HUDEP-2 (cell line): ENCODE results near the gene FERMT3.
"Not testable (repeated sequence)": the region's sequence is repeated elsewhere in the genome, so short reads cannot be mapped to it uniquely, and the experiment has no call there.

Experiments used
- DNase-seq, 76 experiments: peaks; one replicate each; lab custom pipeline; 2025; ENCODE audit not compliant: unreplicated experiment in 76 of 76; lab: John Stamatoyannopoulos, UW

FERMT3 gene

DNA sequence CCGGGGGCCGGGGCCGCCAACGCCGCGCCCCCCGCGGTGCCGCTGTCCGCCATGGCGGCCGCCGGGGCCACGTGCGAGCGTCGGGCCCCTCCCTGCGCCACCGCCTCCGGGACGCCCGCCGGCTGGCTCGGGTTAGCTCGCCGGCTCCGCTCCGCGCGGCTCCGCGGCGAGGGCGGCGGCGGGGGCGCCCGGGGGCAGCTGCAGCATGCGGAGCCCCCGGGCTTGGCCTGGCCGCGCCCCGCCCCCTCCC lies 40.0 kb downstream of the FERMT3 start:
- not testable (repeated sequence) for DNase-seq

DNA sequence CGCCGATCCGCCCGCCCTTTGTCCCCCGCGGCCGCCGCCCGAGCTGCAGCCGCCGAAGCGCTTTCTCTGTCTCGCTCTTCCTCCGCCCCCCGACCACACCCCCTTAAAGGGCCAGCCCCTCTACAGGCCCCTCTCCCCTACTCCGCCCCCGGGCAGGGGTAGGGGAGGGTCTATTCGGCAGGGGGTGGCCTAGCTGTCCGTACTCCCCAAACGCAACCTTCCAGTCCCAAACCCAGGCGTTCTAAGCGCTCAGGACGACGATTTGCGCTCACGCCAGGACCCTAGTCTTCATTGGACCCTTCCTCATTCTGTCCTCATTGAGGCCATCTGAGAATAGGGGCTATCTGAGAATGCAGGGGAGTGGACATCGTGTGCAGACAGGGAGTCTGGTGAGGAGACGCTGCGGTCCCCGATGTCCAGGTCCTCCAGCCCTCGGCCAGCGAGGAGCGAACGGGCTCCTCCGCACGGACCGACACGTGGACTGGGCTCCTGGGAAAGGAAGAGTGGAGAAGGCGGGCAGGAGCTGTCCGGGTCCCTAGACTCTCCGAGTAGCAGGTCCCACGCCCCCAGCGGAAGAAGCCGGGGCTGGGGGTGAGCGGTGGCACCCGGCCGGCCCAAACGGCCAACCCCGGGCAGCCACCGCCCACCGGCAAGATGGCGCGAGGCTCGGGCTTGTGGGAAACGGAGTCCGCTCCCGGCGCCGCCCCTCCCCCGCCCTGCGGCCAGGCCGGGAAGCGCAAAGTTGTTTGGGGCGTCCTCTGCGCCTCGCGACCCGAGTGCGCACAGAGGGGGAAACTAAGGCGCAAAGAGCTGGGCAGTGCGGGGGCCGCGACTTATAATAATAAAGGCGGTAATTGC lies 40.6 kb downstream of the FERMT3 start, which contains the start of gene PPP1R14B:
Gene PPP1R14B, minus strand, starts transcription at position 73 of the 858 bp plus-strand sequence. CDS start 270 bp downstream, outside the sequence.
- DNase-seq, result peak in 71 of 76 experiments; percentile 39 to 91 (median 80)

DNA sequence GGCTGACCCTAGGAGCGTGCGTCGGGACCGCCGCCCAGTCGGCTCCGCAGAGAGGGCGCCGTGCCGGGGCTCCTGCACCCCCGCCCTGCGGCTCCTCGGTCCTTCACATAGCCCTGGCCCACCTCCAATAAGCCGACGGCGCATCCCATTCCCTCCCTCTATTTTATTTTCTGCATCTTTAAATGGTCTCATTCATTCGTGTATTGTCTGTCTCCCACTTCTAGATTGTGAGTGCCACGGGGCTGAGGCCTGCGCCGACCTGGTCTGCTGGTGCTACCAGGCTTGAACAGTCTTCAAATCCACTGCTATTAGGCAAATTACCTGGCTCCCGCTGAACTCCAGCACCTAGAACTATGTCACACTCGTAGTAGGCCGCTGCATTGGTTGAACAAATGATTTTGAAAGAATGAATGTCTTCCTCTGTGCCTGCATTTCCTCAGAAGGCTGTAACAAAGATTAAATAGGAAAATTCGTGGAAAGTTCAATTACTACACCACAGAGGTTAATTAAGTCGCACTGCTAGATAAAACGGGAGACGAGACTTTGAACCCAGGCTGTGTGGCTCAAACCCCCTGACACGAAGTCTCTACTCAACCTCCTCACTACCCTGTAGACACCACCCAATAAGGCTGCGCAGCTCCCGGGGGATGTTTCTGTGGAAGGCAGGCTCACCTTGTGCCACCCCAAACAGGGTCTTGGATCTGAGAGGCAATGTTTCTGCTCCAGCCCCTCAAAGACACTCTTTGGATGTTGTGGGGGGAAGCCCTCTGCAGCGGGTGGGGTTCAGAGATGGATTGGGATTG lies 41.4 kb downstream of the FERMT3 start:
- DNase-seq, result peak in 1 of 76 experiments; percentile 54

GRCh38 chr11:64248578-64248977 lies 42.1 kb downstream of the FERMT3 start:
- DNase-seq, result peak in 2 of 76 experiments; percentile 16 to 21

GRCh38 chr11:64249038-64249437 lies 42.5 kb downstream of the FERMT3 start:
- DNase-seq, result no peak

GRCh38 chr11:64249563-64250414 lies 43.3 kb downstream of the FERMT3 start:
- DNase-seq, result peak in 9 of 76 experiments; percentile 10 to 35 (median 24)

DNA sequence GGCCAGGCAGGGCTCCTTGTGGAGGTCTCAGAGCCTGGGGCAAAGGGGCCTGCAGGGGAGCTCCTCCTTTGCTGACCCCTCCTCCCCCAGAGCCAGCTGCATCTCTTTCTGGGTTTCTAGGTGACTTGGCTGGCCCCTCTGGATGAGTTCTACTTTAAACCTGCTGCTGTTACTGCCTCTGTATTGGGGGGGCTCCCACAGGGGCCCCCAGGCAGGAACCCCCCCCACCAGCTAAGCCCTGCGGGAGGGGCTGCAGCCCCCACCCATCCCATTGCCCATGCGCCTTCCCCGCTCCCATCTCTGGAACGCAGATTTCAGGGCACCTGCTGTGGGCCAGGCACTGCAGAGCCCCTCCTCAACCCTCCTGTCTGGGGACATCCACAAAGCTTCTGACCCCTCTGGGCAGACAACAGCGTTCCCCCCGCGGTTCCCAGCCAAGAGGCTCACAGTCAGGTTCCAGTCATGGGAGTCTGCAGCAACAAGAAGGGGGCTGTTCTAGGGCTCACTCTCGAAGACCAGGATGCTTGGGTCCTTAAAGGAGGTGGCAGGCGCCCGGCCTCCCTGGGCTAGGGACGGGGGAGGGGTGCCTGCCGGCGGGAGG lies 44.0 kb downstream of the FERMT3 start:
- peak in 4 of 76 experiments; percentile 19 to 64 (median 28) for DNase-seq

- DNase-seq, result peak in 41 of 76 experiments; percentile 11 to 66 (median 38)
Observed at GRCh38 chr11:64251016-64251752, 44.7 kb downstream of the FERMT3 start, which contains the start of gene PLCB3. TSS of gene PLCB3 (plus strand) at chr11:64251530. CDS start at chr11:64251650, 120 bp downstream.

GRCh38 chr11:64251753-64252002 lies 45.2 kb downstream of the FERMT3 start:
- no peak for DNase-seq

DNA sequence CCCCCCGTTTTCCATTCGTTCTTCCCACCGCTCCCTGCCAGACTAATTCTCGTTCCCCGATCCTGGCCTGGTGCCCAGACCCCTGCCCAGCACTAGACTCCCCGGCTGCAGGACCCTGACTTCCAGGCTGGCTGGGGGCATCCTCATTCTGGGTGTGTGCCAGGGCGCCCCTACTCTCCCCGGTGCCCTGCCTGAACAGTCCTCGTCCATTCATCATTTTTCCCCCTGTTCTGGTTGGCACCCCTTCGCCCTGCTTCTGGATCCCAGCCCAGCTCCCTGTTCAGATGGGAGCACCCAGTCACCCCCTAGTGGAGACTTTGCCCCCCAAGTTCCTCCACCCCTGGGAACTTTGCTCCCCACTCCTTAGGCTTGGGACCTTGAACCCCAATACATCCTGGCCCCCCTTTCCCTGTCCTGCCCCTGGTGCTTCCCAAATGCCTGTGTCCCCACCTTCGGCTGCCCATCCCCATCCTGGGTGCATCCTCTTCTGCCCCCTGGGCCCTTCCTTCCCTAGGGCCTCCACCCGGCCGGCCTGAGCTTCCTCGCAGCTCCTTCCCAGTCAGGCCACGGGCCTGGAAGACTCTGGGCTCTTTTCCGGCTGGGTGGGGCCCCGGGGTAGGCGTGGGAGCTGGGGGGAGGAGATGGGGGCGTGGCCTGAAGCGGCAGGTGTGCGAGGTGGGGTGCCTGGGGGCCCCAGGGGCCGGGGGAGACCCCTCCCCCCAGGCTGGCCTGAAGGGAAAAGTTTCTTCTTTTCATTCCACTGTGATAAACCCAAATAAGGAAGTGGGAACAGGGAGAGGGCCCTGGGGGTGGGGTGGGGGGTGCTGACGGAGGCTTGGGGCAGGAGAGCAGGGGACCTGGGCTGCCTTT lies 45.7 kb downstream of the FERMT3 start:
- DNase-seq, result peak in 18 of 76 experiments; percentile 5 to 37 (median 25)

DNA sequence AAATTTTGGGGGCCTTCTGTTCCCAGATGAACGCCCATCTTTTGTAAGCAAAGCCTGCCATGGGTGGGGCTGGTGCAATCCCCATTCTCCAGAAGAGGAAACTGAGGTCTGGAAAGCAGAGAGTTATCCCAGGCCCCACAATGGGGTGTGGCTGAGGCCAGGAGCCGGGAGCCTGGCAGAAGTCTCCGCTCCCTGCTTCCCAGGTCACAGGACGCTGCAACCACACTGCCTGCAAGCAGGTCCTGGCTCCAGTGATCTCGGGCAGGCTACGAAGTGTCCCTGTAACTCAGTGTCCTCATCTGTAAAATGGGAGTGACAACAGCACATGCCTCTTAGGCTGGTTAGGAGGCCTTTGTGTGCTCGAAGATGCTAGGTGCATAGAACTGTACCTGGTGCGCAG lies 46.5 kb downstream of the FERMT3 start:
- no peak for DNase-seq

DNA sequence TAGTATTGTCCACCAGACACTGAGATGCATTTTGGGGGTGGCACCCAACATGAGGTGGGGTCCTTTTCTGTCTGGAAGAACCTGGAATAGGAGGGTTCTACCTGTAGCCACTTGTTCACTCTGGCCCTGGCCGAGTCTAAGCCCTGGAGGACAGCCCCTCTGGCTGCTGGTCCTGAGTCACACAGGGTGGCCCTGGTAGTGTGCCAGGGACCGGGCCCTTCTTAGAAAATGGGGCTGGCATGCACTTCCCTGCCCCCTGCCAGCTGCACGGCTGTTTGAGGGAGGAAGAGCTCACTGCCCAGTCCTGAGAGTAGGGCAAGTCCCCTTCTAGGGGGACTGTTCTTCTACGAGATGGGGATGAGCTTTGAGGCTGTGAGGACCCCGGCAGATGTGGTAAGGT lies 47.0 kb downstream of the FERMT3 start:
- DNase-seq, result peak in 61 of 76 experiments; percentile 19 to 79 (median 60)

GRCh38 chr11:64254326-64254725 lies 47.8 kb downstream of the FERMT3 start:
- no peak for DNase-seq

DNA sequence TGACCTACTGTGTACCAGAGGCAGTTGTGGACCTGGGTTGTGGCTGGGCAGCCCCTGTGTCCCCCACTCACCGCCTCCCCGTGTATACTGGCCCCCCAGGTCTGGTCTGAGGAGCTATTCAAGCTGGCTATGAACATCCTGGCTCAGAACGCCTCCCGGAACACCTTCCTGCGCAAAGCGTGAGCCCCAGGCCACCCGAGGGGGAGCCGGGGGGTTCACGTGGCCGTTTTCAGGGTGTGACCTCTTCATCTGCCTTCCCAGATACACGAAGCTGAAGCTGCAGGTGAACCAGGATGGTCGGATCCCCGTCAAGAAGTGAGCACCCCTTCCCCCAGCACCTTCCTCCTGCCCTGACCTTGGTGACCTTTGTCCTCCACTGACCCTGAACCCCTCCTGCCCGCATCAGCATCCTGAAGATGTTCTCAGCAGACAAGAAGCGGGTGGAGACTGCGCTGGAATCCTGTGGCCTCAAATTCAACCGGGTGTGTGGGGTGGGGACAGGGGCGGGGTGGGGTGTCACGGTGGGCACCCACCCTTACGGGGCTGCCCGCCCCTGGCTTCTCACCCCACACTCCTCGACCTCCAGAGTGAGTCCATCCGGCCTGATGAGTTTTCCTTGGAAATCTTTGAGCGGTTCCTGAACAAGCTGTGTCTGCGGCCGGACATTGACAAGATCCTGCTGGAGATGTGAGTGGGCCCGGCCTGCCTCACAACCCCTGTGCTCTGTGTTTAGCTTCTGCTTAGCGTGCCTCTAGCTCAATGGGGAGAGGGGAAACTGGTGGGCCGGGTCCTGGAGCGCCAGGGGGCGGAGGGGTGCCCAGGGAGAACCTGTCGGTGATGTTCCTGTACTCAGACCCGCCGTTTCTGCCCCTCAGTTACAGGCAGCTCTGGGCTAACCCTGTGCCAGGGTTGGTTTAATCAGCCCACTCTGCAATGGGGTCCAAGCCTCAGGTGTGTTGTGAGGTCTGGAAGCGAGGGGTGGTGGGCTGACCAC lies 48.9 kb downstream of the FERMT3 start:
- no peak for DNase-seq

DNA sequence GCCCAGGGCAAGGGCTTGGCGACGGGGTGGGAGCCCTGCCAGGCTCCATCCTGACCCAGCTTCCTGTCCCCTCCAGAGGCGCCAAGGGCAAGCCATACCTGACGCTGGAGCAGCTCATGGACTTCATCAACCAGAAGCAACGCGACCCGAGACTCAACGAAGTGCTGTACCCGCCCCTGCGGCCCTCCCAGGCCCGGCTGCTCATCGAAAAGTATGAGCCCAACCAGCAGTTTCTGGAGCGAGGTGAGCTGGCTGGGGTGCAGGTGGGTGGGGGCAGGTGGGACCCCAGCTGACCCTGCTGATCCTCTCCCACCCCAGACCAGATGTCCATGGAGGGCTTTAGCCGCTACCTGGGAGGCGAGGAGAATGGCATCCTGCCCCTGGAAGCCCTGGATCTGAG lies 49.8 kb downstream of the FERMT3 start:
- no peak for DNase-seq

- no peak for DNase-seq
Observed at GRCh38 chr11:64258356-64258755, 51.8 kb downstream of the FERMT3 start.

DNA sequence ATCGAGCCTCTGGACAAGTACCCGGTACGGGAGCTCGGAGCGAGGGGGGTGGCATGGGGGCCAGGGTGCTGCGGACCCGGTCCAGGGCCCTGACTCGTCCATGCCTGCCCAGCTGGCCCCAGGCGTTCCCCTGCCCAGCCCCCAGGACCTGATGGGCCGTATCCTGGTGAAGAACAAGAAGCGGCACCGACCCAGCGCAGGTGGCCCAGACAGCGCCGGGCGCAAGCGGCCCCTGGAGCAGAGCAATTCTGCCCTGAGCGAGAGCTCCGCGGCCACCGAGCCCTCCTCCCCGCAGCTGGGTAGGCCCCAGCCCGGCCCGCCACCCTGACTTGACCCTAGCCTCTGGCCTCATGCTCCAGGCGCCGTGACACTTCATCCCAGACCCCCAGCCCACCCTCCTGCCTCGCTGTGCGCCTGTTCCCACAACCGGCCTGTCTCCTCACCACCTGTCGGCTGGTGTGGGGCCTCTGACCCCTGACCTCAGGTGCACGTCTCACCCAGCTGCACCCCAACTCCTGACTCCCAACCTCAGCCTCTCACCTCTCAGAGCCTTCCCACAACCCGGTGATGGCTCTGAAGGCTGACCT lies 52.5 kb downstream of the FERMT3 start:
- DNase-seq, result no peak
